ENCODE data around the gene BHLHA9.
A peak's percentile ranks its signal among the peaks of the same experiment; 100 is the strongest.
"Not testable (repeated sequence)": the region's sequence is repeated elsewhere in the genome, so short reads cannot be mapped to it uniquely, and the experiment has no call there.

The BHLHA9 gene

GRCh38 chr17:1270210-1271029, at the start of gene BHLHA9:
TSS of gene BHLHA9 (plus strand) at chr17:1270444. CDS start at chr17:1270564, 120 bp downstream.
- no peak for DNase-seq (ENCODE audit: low read depth)

DNA sequence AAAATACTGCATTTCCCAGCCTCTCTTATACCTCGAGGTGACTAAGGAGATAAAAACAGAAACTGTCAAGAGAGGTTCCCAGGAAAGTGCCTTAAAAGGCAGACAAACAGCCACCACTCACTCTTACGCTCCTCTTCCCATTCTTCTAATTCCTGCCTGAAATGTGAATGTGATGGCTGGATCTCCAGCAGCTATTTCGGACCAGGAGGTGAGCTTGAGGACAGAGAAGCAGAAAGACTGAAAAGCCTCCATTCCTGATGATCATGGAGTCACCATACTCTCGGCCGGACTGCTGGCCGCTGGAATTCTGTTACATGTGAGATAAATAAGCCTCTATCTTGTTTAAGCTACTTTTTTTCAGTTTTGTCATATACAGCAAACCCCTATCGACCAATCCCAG, 49.0 kb upstream of the BHLHA9 start:
- DNase-seq (ENCODE audit: low read depth), result no peak

DNA sequence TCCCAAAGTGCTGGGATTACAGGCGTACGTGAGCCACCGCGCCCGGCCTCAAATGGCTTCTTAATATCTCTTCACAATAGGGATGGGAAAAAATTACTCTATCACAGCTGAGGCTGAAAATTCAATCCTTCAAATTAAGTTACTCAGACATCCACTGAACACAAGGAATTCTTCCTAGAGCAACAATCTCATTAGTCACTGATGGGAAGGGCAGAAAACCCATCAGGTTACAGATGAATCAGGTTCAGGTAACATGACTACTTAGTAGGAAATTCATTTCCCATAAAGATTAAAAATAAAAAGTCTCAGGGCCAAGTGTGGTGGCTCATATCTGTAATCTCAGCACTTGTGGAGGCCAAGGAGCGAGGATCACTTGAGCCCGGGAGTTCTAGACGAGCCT, 47.9 kb upstream of the BHLHA9 start:
- DNase-seq (ENCODE audit: low read depth), result no peak

GRCh38 chr17:1223662-1224061, 46.6 kb upstream of the BHLHA9 start:
- no peak for DNase-seq (ENCODE audit: low read depth)

GRCh38 chr17:1224330-1224729, 45.9 kb upstream of the BHLHA9 start:
- DNase-seq (ENCODE audit: low read depth), result no peak

DNA sequence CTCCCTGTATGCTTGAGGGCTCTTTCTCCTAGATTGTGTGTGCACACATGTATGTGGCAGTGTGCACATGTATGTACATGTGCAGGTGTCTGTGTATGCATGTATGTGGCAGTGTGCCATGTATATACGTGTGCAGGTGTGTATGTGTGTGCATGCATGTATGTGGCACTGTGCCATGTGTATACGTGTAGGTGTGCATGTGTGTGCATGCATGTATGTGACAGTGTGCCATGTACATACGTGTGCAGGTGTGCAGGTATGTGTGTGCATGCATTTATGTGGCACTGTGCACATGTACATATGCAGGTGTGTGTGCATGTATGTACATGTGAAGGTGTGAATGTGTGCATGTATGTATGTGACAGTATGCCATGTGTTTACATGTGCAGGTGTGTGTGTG, 43.9 kb upstream of the BHLHA9 start:
- no peak for DNase-seq (ENCODE audit: low read depth)

- no peak for DNase-seq (ENCODE audit: low read depth)
Measured at GRCh38 chr17:1227365-1227764, 42.9 kb upstream of the BHLHA9 start.

- DNase-seq (ENCODE audit: low read depth), result no peak
Measured at GRCh38 chr17:1227917-1228780, 42.1 kb upstream of the BHLHA9 start.

DNA sequence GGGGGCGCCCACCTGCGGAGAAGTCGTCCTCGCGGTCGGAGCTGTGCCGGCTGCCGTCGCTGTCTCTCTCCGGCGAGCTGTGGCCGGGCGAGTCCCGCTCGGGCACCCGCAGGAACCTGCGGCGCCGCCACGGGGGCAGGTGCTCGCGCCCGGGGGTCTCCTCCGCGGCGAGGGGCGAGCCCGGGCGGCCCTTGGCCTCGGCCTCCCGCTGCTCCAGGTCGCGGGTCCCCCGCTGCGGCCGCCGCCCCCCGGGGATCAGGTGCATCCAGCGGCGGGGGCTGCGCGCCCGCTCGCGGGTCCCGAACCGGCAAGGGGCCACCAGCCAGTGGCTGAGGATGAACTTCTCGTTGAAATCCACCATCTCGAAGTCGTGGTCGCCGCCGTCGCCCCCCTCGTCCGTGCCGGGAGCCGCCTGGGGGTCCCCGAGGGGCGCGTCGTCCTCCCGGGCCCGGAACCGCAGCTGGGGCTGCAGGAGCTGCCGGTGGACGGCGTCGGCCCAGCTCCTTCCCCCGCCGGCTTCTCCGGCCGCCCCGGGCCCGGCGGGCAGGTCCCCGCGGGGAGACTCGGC, 41.4 kb upstream of the BHLHA9 start:
- no peak for DNase-seq (ENCODE audit: low read depth)

GRCh38 chr17:1229349-1229899, 40.8 kb upstream of the BHLHA9 start:
- DNase-seq (ENCODE audit: low read depth), result no peak

- no peak for DNase-seq (ENCODE audit: low read depth)
Measured at GRCh38 chr17:1229900-1230501, 40.2 kb upstream of the BHLHA9 start.

DNA sequence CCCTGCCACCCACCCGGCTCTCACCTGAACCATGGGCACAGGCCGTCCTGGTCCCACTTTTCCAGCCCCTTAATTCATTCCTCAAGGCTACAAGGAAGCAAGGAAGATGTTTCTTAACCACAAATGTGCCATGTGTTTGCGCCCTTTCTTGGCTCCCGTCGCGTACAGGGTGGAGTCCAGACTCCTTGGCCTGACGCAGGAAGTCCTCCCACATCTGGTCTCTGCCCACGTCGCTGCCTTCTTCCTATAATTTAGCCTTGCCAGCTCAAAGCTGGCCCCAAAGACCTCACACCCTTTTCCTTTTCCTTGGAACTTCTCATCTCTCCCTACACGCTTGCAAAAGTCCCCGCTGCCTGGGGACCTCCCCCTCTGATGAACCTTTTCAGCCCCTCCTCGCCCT, 38.8 kb upstream of the BHLHA9 start:
- no peak for DNase-seq (ENCODE audit: low read depth)

- no peak for DNase-seq (ENCODE audit: low read depth)
Measured at GRCh38 chr17:1232331-1232730, 37.9 kb upstream of the BHLHA9 start.

- DNase-seq (ENCODE audit: low read depth), result no peak
Measured at GRCh38 chr17:1232786-1233185, 37.5 kb upstream of the BHLHA9 start.

DNA sequence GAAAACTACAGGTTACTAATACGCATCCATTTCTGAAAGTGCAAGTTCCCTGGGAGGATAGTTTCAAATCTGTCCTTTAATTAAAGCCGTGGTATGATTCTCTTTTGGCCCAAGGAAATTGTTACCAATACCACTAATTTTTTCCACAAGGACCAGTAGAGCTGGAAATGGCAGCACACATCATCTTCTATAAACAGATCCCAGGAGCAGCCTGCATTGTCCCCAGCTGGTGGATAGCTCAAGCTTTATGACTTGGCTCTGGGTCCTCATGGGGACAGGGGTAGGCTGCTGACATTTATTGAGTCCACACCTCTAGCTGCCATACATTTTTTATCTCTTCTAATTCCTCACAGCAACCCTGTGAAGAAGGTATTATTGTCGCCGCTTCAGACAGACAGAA, 35.8 kb upstream of the BHLHA9 start:
- DNase-seq (ENCODE audit: low read depth), result no peak

DNA sequence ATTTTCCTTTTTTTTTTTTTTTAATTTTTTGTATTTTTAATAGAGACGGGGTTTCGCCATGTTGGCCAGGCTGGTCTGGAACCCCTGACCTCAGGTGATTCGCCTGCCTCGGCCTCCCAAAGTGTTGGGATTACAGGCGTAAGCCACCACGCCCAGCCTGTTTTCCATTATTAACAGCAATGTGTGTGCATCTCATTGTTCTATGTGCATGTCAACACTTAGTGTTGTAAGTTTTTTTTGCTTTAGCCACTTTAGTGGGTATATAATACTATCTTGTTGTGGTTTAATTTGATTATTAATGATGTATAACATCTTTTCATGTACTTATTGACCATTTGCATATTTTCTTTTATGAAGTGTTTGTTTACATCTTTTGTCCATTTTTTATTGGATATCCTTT, 32.8 kb upstream of the BHLHA9 start:
- DNase-seq (ENCODE audit: low read depth), result no peak

DNA sequence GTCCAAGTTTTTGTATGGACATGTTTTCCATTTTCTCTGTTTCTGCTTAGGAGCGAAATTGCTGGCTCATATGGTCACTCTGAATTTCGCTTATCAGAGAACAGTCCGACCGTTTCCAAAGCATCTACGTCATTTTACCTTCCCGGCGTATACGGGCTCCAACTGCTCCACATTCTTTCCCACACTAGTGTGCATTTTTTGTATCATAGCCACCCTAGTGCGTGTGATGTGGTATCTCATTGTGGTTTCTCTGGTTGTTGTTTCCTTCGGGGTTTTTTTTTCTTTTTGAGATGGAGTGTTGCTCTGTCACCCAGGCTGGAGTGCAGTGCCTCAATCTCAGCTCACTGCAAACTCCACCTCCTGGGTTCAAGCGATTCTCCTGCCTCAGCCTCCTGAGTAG, 31.0 kb upstream of the BHLHA9 start:
- no peak for DNase-seq (ENCODE audit: low read depth)

- not testable (repeated sequence) for DNase-seq (ENCODE audit: low read depth)
Measured at GRCh38 chr17:1240426-1240825, 29.8 kb upstream of the BHLHA9 start.

GRCh38 chr17:1241929-1242328, 28.3 kb upstream of the BHLHA9 start:
- DNase-seq (ENCODE audit: low read depth), result peak; percentile 41

GRCh38 chr17:1244606-1245012, 25.6 kb upstream of the BHLHA9 start:
- no peak for DNase-seq (ENCODE audit: low read depth)

- DNase-seq (ENCODE audit: low read depth), result no peak
Measured at GRCh38 chr17:1251866-1252608, 18.2 kb upstream of the BHLHA9 start.
